SU-DHL-6 (cell line): ENCODE measurements around the gene SCT.

Source experiments
- H2AFZ ChIP-seq: fragments of 200-600 bp; sonication (generic); 2 replicates; pipeline ENCODE4 v1.6.1; 2014; ENCODE audit warnings: low read depth, mild to moderate bottlenecking, moderate library complexity, mixed read lengths, antibody characterized with exemption, low read length; ENCODE audit not compliant: severe bottlenecking
- H3F3A ChIP-seq: fragments of 200-600 bp; shearing (Covaris generic); 2 replicates; pipeline ENCODE4 v1.6.0; 2016; ENCODE audit warnings: antibody characterized with exemption, mild to moderate bottlenecking; ENCODE audit not compliant: insufficient read depth
- H3K27ac ChIP-seq: fragments of 200-600 bp; sonication (generic); 2 replicates; pipeline ENCODE4 v1.5.1; 2016; ENCODE audit warnings: low read depth, mild to moderate bottlenecking, low read length, moderate library complexity, mixed read lengths
- H3K27me3 ChIP-seq: fragments of 200-600 bp; sonication (generic), shearing (Covaris generic); 2 replicates; pipeline ENCODE4 v1.6.0; 2014; ENCODE audit warnings: mild to moderate bottlenecking, low read length
- H3K36me3 ChIP-seq: fragments of 200-600 bp; sonication (generic); 2 replicates; pipeline ENCODE4 v1.6.1; 2014; ENCODE audit warnings: mild to moderate bottlenecking, low read length, mixed read lengths
- H3K4me2 ChIP-seq: fragments of 300-600, 200-600 bp; shearing (Covaris generic), sonication (generic); 2 replicates; pipeline ENCODE4 v1.6.0; 2014; ENCODE audit warnings: low read length, low read depth, mild to moderate bottlenecking; ENCODE audit not compliant: poor library complexity, severe bottlenecking
- H3K4me3 ChIP-seq: fragments of 200-600 bp; sonication (generic); 2 replicates; pipeline ENCODE4 v1.5.1; 2014; ENCODE audit warnings: antibody characterized with exemption, low read length, mild to moderate bottlenecking, mixed read lengths; ENCODE audit not compliant: insufficient read depth, poor library complexity, severe bottlenecking
- H3K79me2 ChIP-seq: fragments of 200-600 bp; sonication (generic); 2 replicates; pipeline ENCODE4 v1.6.1; 2014; ENCODE audit warnings: mild to moderate bottlenecking, low read length, moderate library complexity; ENCODE audit not compliant: insufficient read depth
- H3K9ac ChIP-seq: fragments of 200-600 bp; sonication (generic); 2 replicates; pipeline ENCODE4 v1.7.0; 2014; ENCODE audit warnings: mild to moderate bottlenecking, low read length
- H3K9me2 ChIP-seq: fragments of 200-600 bp; sonication (generic); replicated peaks from 2 replicates; pipeline ENCODE4 v1.6.1; 2014; ENCODE audit warnings: low read length; ENCODE audit not compliant: insufficient read depth
- H3K9me3 ChIP-seq: fragments of 200-600 bp; sonication (generic); 2 replicates; pipeline ENCODE4 v1.6.1; 2014; ENCODE audit warnings: low read length, mixed read lengths; ENCODE audit not compliant: insufficient read depth
- H4K20me1 ChIP-seq: fragments of 200-600 bp; sonication (generic); 2 replicates; pipeline ENCODE4 v1.6.1; 2014; ENCODE audit warnings: low read depth, mild to moderate bottlenecking, antibody characterized with exemption, low read length, moderate library complexity, mixed read lengths
- CTCF ChIP-seq: fragments of 200-600 bp; sonication (generic); IDR thresholded peaks from one replicate; pipeline ENCODE4 v1.5.1; 2017; ENCODE audit warnings: antibody characterized with exemption, mild to moderate bottlenecking, low read length, moderate library complexity; ENCODE audit not compliant: insufficient read depth, poor library complexity, severe bottlenecking
- EZH2phosphoT487 ChIP-seq: fragments of 200-600 bp; sonication (generic), shearing (Covaris generic); conservative IDR thresholded peaks from 2 replicates; pipeline ENCODE4 v1.6.1; 2018; ENCODE audit warnings: mild to moderate bottlenecking, antibody characterized with exemption, low read length, moderate library complexity, mixed read lengths

Gene SCT

GRCh38 chr11:637593-638521 lies 10.9 kb upstream of the SCT start:
- Histone ChIP-seq H3K36me3 (no peaks in the 10 kb centered on the region), H3K27me3 (no peaks in the 10 kb centered on the region), H3K9me3 (no peaks in the 10 kb centered on the region), H3K9ac (no peak overlapping the region), H3K9me2 (no peaks in the 10 kb centered on the region), H4K20me1 (no peaks in the 10 kb centered on the region), H3K4me2 (no peak overlapping the region), H3F3A (no peaks in the 10 kb centered on the region), H3K27ac (no peak overlapping the region), H3K4me3 (no peak overlapping the region), H2AFZ (no peak overlapping the region), H3K79me2 (no peaks in the 10 kb centered on the region)
- TF ChIP-seq CTCF, result no peak

GRCh38 chr11:637333-637592 lies 10.3 kb upstream of the SCT start:
- Histone ChIP-seq H2AFZ (no peak overlapping the region), H3K36me3 (no peaks in the 10 kb centered on the region), H3F3A (no peaks in the 10 kb centered on the region), H3K4me2 (no peak overlapping the region), H3K27me3 (no peaks in the 10 kb centered on the region), H3K79me2 (no peaks in the 10 kb centered on the region), H3K9me2 (no peaks in the 10 kb centered on the region), H4K20me1 (no peaks in the 10 kb centered on the region), H3K27ac (no peak overlapping the region), H3K4me3 (no peak overlapping the region), H3K9me3 (no peaks in the 10 kb centered on the region), H3K9ac (no peak overlapping the region)
- TF ChIP-seq CTCF (no peak), EZH2phosphoT487 (no peak)

- no peaks in the 10 kb centered on the region for H4K20me1 ChIP-seq
Measured at GRCh38 chr11:636511-637332, 9.7 kb upstream of the SCT start, which contains the start of gene DRD4. TSS of gene DRD4 (plus strand) at chr11:637269. CDS start at chr11:637305, 36 bp downstream.

More at GRCh38 chr11:636511-637332, 9.7 kb upstream of the SCT start, which contains the start of gene DRD4:
- no peak within 1 kb of the TSS for H3K9ac ChIP-seq
- H3K79me2 ChIP-seq, result no peaks in the 10 kb centered on the region
- H3K4me3 ChIP-seq, result no peak within 1 kb of the TSS
- H3K36me3 ChIP-seq, result no peaks in the 10 kb centered on the region
- H3F3A ChIP-seq, result no peaks in the 10 kb centered on the region
- no peaks in the 10 kb centered on the region for H3K9me3 ChIP-seq
- no peaks in the 10 kb centered on the region for H3K27me3 ChIP-seq
- no peaks in the 10 kb centered on the region for H3K9me2 ChIP-seq
- no peak within 1 kb of the TSS for H2AFZ ChIP-seq
- no peak within 1 kb of the TSS for H3K27ac ChIP-seq
- H3K4me2 ChIP-seq, result no peak within 1 kb of the TSS
- TF ChIP-seq EZH2phosphoT487 (no peak), CTCF (no peak)
